DMS114 treated with DMSO at 0.1 percent for 48 hours (cell line): ENCODE data around the gene KCNH5.

Experiments
- DNase-seq: peaks from one replicate; lab custom pipeline; 2025; ENCODE audit not compliant: unreplicated experiment; lab: John Stamatoyannopoulos, UW

KCNH5 gene

DNA sequence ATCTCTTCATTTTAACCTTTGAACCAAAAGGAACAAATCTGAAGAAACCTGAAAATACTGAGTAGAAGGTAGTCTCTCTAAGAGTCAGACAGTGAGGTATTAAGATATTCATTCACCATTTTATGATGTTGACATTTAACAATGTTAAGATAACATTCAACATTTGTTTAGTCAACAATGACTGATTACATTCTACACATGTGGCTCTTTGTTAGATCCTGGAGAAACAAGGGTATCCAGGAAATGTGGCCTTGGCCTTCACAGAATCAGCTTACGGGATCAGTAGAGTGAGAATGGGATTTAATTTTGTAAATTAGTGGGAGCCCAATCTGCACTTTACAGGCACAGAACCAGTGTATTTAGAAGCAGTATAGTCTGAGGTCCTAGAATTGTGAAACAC is 355.5 kb downstream of the KCNH5 start:
- no peak for DNase-seq

- DNase-seq = no peak
These were observed 357.4 kb downstream of the KCNH5 start for GRCh38 chr14:62687818-62688217.

DNA sequence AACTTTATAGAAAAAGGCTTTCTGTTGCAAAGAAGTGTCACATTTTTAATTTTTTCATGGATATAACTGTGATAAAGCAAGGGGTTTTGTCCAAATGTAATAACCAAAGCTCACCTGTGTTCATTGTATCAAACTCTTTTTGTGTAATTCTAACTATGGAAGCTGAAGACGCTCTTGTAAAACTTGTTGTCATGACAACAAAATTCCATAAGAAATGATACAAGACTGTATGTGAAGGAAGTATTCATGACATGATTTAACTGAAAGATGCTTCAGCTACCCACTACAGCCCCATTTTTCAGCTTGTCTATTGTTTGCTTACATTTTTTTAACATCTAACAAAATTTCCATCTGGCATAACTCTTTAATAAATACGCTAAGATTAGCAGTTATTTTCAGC is 360.9 kb downstream of the KCNH5 start:
- no peak for DNase-seq

DNA sequence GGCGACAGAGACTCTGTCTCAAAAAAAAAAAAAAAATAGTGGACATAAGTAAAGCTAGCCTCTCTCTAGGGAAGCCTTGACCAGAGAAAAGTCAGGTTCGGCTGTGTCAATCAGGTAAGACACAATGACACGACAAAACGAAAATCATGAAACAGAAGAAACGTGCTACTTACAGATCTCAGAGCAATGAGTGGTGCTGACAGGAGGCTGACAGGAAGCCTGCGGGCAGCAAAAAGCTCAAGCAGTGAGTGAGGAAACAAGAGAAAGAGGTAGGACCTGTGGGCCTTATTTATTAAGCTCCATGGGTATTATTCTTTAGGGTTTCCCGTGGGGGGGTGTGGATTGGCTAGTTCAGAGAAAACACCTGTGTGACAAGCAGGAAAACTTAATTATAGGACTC is 363.1 kb downstream of the KCNH5 start:
- DNase-seq = no peak

DNA sequence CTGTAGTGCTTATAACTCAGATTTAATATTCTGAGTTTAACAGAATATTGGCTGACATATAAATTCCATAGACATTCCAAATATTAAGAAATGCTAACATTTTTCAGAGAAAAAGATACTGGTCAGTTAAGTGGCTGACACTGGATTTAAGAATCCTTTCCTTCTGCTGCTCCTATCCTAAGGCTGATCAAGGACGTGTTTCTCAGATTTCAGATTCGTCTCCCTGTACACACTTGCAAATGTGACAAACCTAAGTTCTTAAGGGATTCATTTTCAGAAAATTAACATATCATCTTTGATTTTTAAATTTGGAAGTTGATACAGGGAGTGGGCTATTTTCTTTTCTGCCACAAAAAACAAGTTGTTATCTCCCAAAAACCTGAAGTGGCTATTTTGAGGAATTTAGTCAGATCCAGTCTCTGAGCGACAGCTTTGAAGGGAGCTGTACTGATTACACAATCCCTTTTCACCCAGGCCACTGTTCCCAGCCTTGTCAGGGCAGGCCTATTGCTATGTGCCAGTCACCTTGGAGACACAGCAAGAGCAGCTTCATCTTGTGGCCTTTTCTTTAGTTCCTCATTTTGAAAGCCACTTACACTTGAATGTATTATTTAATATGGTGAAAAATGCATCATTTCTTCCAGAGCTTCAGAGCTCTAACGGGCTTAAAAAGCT is 370.6 kb downstream of the KCNH5 start:
- DNase-seq = no peak

DNA sequence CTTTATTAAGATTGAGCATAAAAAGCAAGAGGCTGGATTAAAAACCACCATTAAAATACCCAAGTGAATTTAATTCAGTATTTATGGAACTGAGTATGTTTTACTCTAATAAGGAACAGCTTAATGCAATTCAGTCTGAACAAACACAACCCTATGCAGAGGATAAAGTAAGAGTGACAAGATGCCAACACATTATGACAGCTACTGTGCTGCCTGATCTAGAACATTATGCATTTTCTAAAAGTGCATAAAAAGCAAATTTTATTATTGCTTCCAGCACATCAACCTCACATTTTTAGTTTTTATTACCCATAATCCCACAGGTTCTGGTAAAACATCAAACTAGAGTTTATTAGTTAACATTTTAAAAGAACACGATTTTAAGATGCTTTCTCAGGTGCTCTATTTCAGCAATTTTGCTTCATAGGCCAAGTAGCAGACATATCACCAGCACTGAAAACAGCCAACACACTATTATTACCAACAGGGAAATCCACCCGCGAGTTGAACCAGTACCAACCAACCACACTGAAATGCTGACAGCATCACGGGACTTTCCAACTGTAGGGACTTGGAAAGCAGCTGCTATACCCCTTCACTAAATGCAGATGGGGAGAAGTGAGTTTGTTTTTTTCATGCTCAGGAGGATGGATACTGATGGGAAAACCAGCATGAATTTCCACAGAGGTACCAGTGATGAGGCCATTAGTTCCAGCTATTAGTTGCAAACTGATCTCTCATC is 372.1 kb downstream of the KCNH5 start:
- no peak for DNase-seq

DNA sequence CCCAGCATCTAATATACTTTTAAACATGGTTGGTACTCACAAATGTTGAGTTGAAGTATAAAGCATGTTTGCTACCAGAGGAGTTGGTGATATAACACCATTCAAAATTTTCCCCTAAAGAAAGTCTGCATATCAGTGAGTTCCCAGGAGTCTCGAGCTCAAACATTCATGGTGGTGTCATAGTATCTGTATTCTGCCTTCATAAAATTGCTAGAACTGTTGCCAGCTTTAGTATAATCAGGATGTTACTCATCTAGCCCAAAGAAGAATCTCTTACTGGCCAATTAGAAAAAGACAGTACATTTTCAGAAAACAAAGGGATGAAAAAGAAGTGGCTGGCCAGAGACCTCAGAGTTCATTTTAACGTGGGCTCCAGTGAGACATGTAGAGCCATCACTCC is 374.7 kb downstream of the KCNH5 start:
- DNase-seq = no peak

DNA sequence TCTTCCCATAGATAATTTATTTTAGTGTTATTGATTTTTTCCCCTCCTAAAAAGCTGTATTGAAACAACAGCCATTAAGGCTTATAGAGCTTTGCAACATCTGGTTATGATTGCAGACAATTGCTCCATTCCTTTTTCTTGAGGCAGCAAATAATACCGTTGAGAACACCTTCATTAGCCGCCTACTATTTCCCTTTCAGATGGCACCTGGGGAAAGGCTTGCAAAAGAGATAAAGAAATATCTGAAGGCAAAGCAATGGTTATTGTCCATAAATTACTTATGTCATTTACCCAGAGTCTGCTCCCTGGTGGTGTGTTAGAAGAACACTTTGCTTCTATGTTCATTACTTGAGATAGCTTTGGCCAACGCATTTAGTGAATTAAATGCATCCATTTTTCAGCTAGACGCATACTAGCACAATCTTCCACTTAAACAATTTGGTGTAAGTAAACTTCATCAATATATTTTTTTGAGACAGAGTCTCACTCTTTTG is 377.8 kb downstream of the KCNH5 start:
- DNase-seq = no peak

DNA sequence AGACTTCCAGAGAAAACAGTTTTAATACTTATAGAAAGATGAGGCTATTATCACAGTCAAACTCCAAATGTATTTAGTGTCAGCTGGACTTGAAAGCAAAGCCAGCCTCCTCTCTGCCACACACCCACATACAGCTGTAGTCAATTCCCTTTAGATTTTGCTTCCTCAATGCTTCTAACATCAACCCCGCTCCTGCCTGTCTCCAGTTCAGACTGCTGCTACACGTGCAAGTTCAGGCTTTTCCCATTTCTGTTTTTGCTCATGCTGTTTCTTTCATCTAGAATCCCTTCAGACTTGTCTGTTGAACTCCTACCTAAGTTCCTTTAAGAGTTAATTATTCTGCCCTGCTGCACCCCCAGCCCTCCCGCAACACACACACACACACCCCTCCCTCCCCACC is 380.0 kb downstream of the KCNH5 start:
- no peak for DNase-seq

GRCh38 chr14:62663456-62663821 is 381.8 kb downstream of the KCNH5 start:
- no peak for DNase-seq

GRCh38 chr14:62662811-62663455 is 382.3 kb downstream of the KCNH5 start:
- no peak for DNase-seq

- DNase-seq = no peak
These were observed 383.4 kb downstream of the KCNH5 start for GRCh38 chr14:62661818-62662217.

- no peak for DNase-seq
These were observed 386.6 kb downstream of the KCNH5 start for GRCh38 chr14:62658631-62659030.

DNA sequence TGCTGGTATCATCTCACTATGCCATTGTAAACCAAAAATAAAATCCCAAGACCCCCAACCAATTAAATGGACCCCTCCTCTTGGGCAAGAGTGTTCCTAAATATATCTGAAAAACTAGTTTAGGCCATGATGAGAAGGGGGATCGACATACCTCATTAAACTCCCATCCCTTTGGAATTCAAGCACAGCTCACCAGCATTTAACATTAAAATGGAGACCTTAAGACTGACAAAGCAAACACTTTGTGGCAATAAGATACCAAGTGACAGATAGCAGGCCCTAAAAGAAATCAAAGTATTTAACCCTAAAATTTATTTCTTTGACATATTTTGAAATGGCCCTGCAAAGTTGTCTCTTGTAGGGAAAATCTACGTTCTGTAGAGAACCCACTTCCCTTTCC is 387.9 kb downstream of the KCNH5 start:
- no peak for DNase-seq

- DNase-seq = no peak
These were observed 390.1 kb downstream of the KCNH5 start for GRCh38 chr14:62655166-62655565.

DNA sequence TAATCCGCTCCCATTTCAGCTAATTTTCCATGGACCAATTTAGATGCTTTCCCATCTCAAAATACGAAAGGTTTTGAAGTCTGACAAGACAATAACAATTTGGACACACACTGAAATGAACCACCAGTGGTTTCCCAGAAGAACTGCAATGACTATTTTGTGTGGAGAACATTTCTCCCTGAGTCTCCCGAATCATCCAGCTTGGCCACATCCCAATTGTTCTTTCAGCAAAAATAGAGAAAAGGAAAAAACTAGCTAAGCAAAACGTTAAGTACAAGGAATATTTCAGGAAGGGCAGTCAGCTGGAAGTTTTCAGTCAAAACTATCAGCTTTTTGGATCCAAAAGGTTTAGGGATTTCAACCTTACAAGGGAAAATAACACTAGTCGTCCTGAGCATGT is 390.6 kb downstream of the KCNH5 start:
- no peak for DNase-seq
